Measurements from ENCODE around the gene MYMX. TPM values are rescaled to one million over a fixed set of nuclear protein-coding genes. Genes with fewer than 3 reads are reported as not detected.
A peak's percentile ranks its signal among the peaks of the same experiment; 100 is the strongest.

The MYMX gene
- total and polyA plus RNA-seq, 2 of the 13 experiments (the other 11 are each of a cell fraction or from before 2014, with no cell fraction given): not detected

GRCh38 chr6:44223319-44224028 lies 6.7 kb downstream of the MYMX start, which contains the start of gene SLC29A1 (continued):
- TF ChIP-seq TCF12 (IDR thresholded peaks at IDR 0.05) (no peak), TCF12 (CRISPR knock-in tag; IDR thresholded peaks at IDR 0.05) (no peak), ZBTB42 (CRISPR knock-in tag; IDR thresholded peaks at IDR 0.05) (peak; percentile 33; the same call in 1 of the 2 replicates), ZNF761 (CRISPR knock-in tag; conservative IDR thresholded peaks at IDR 0.05) (no peak), YEATS4 (CRISPR knock-in tag; IDR thresholded peaks at IDR 0.05; ENCODE audit: borderline replicate concordance) (peak; percentile 91; the same call in 1 of the 2 replicates), ZNF232 (CRISPR knock-in tag; IDR thresholded peaks at IDR 0.05; ENCODE audit: borderline replicate concordance) (peak; percentile 80; the same call in 1 of the 2 replicates), ZNF33B (CRISPR knock-in tag; IDR thresholded peaks at IDR 0.05) (no peak), ZNF513 (CRISPR knock-in tag; conservative IDR thresholded peaks at IDR 0.05) (0 out of 2 replicates have a peak, but pooled peaks have one; percentile 32), HNF1B (CRISPR knock-in tag; IDR thresholded peaks at IDR 0.05) (0 out of 2 replicates have a peak, but pooled peaks have one; percentile 9), ZFAT (CRISPR knock-in tag; conservative IDR thresholded peaks at IDR 0.05) (peak; percentile 71; the same call in 1 of the 2 replicates), TFDP2 (CRISPR knock-in tag; IDR thresholded peaks at IDR 0.05) (peak; percentile 92)
- TF ChIP-seq, protein P1, sequence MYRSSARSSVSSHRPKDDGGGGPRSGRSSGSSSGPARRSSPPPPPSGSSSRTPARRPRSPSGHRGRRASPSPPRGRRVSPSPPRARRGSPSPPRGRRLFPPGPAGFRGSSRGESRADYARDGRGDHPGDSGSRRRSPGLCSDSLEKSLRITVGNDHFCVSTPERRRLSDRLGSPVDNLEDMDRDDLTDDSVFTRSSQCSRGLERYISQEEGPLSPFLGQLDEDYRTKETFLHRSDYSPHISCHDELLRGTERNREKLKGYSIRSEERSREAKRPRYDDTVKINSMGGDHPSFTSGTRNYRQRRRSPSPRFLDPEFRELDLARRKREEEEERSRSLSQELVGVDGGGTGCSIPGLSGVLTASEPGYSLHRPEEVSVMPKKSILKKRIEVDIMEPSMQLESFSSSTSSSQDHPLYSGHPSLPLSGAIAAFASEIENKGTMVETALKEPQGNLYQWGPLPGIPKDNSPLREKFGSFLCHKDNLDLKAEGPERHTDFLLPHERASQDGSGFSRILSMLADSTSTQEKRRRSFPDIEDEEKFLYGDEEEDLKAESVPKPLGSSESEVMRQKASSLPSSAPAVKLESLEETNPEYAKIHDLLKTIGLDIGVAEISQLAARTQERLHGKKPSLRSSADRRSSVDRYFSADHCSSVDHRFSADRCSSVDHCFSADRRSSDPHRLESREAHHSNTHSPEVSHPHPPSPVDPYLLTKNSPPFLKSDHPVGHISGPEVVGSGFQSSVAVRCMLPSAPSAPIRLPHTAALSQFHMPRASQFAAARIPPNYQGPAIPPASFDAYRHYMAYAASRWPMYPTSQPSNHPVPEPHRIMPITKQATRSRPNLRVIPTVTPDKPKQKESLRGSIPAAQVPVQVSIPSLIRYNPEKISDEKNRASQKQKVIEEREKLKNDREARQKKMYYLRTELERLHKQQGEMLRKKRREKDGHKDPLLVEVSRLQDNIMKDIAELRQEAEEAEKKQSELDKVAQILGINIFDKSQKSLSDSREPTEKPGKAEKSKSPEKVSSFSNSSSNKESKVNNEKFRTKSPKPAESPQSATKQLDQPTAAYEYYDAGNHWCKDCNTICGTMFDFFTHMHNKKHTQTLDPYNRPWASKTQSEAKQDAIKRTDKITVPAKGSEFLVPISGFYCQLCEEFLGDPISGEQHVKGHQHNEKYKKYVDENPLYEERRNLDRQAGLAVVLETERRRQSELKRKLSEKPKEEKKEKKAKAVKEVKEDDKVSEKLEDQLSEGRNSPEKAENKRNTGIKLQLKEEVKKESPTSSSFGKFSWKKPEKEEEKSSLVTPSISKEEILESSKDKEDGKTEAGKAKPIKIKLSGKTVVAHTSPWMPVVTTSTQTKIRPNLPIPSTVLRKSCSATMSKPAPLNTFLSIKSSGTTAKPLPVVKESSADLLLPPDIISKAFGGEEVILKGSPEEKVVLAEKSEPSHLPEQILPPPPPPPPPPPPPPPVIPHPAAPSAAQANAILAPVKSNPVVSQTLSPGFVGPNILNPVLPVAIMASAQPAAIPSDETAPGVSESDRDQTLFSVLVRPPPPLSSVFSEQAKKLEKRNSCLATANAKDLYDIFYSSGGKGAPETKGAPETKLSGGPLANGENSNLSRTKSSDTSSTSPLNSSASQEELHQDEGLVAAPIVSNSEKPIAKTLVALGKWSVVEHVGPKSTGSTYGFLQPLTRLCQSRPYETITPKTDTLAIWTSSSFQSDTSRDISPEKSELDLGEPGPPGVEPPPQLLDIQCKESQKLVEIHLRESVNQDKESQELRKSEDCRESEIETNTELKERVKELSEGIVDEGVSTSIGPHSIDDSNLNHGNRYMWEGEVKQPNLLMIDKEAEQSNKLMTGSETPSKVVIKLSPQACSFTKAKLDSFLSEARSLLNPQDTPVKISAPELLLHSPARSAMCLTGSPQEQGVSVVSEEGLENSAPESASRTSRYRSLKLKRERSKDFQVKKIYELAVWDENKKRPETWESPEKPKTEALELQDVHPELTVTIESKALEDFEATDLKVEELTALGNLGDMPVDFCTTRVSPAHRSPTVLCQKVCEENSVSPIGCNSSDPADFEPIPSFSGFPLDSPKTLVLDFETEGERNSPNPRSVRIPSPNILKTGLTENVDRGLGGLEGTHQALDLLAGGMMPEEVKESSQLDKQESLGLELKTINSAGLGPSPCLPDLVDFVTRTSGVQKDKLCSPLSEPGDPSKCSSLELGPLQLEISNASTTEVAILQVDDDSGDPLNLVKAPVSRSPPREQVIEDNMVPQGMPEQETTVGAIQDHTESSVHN (CRISPR knock-in tag; IDR thresholded peaks at IDR 0.05): no peak
- TF ChIP-seq, protein P2, sequence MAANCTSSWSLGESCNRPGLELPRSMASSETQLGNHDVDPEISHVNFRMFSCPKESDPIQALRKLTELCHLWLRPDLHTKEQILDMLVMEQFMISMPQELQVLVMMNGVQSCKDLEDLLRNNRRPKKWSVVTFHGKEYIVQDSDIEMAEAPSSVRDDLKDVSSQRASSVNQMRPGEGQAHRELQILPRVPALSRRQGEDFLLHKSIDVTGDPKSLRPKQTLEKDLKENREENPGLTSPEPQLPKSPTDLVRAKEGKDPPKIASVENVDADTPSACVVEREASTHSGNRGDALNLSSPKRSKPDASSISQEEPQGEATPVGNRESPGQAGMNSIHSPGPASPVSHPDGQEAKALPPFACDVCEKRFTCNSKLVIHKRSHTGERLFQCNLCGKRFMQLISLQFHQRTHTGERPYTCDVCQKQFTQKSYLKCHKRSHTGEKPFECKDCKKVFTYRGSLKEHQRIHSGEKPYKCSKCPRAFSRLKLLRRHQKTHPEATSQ (CRISPR knock-in tag; IDR thresholded peaks at IDR 0.05; ENCODE audit: borderline replicate concordance): 0 out of 2 replicates have a peak, but pooled peaks have one; percentile 21
